Neural cell (in vitro differentiated cells): ENCODE data around the gene LARP7. TPM values are rescaled to one million over a fixed set of nuclear protein-coding genes. Genes with fewer than 3 reads are reported as not detected.

ENCODE experiments used
- H2AFZ ChIP-seq: fragments of 200-600, 300-800 bp; sonication (generic), shearing (Covaris generic); 2 replicates; pipeline ENCODE4 v1.6.0; 2014; ENCODE audit warnings: low read depth, mild to moderate bottlenecking, antibody characterized with exemption, low read length, moderate library complexity
- H3F3A ChIP-seq: fragments of 200-600 bp; shearing (Covaris generic); 2 replicates; pipeline ENCODE4 v1.6.1; 2016; ENCODE audit warnings: mild to moderate bottlenecking, moderate library complexity, mixed read lengths, antibody characterized with exemption, low read length; ENCODE audit not compliant: insufficient read depth, poor library complexity, severe bottlenecking
- H3K27ac ChIP-seq: fragments of 200-600, 300-800 bp; sonication (generic), shearing (Covaris generic); 2 replicates; pipeline ENCODE4 v1.5.1; 2014; ENCODE audit warnings: mild to moderate bottlenecking, low read length, moderate library complexity
- H3K27me3 ChIP-seq: fragments of 300-800, 200-600 bp; sonication (generic), shearing (Covaris generic); 2 replicates; pipeline ENCODE4 v1.6.0; 2014; ENCODE audit warnings: mild to moderate bottlenecking, low read depth, low read length, moderate library complexity; ENCODE audit not compliant: insufficient read depth
- H3K36me3 ChIP-seq: fragments of 300-800, 200-600 bp; sonication (generic), shearing (Covaris generic); 2 replicates; pipeline ENCODE4 v1.5.1; 2014; ENCODE audit warnings: mild to moderate bottlenecking, antibody characterized with exemption, low read length, moderate library complexity; ENCODE audit not compliant: insufficient read depth
- H3K4me2 ChIP-seq: fragments of 300-800, 200-600 bp; sonication (generic), shearing (Covaris generic); 2 replicates; pipeline ENCODE4 v1.6.0; 2014; ENCODE audit warnings: mild to moderate bottlenecking, low read length
- H3K4me3 ChIP-seq: fragments of 300-800, 200-600 bp; sonication (generic), shearing (Covaris generic); 2 replicates; pipeline ENCODE4 v1.5.1; 2014; ENCODE audit warnings: mild to moderate bottlenecking, low read length, moderate library complexity
- H3K79me2 ChIP-seq: fragments of 200-600 bp; shearing (Covaris generic); replicated peaks from 2 replicates; pipeline ENCODE4 v1.6.0; 2014; ENCODE audit warnings: mild to moderate bottlenecking, low read length, moderate library complexity; ENCODE audit not compliant: insufficient read depth
- H3K9ac ChIP-seq: fragments of 300-800, 200-600 bp; sonication (generic), shearing (Covaris generic); 2 replicates; pipeline ENCODE4 v1.6.1; 2016; ENCODE audit warnings: mild to moderate bottlenecking, low read length, mixed read lengths
- H3K9me2 ChIP-seq: fragments of 200-600 bp; shearing (Covaris generic); 2 replicates; pipeline ENCODE4 v1.6.1; 2016; ENCODE audit warnings: mild to moderate bottlenecking, low read length, mixed read lengths; ENCODE audit not compliant: insufficient read depth
- H3K9me3 ChIP-seq: fragments of 200-600, 300-800 bp; sonication (generic), shearing (Covaris generic); 2 replicates; pipeline ENCODE4 v1.6.1; 2016; ENCODE audit warnings: mild to moderate bottlenecking, mixed run types, low read length, moderate library complexity, mixed read lengths
- H4K20me1 ChIP-seq: fragments of 200-600 bp; shearing (Covaris generic); 2 replicates; pipeline ENCODE4 v1.6.1; 2016; ENCODE audit warnings: mild to moderate bottlenecking, mixed run types; ENCODE audit not compliant: insufficient read depth
- CTCF ChIP-seq: fragments of 450-650 bp; IDR thresholded peaks from 2 replicates; pipeline ENCODE4 v1.5.1; 2014; ENCODE audit warnings: antibody characterized with exemption, mild to moderate bottlenecking, moderate library complexity; ENCODE audit not compliant: poor library complexity, severe bottlenecking
- EP300 ChIP-seq: fragments of 450-650 bp; conservative IDR thresholded peaks from 2 replicates; pipeline ENCODE4 v1.6.1; 2014; ENCODE audit warnings: antibody characterized with exemption, mild to moderate bottlenecking, moderate library complexity; ENCODE audit not compliant: poor library complexity, severe bottlenecking
- EZH2 ChIP-seq: fragments of 200-600, 300-800 bp; shearing (Covaris generic), sonication (generic); IDR thresholded peaks from 2 replicates; pipeline ENCODE4 v1.6.1; 2014; ENCODE audit warnings: antibody characterized with exemption, low read length, borderline replicate concordance, mild to moderate bottlenecking; ENCODE audit not compliant: insufficient read depth, poor library complexity, severe bottlenecking
- MXI1 ChIP-seq: fragments of 450-650 bp; conservative IDR thresholded peaks from 2 replicates; pipeline ENCODE4 v1.6.1; 2014; ENCODE audit warnings: antibody characterized with exemption, mild to moderate bottlenecking; ENCODE audit not compliant: poor library complexity, severe bottlenecking
- POLR2AphosphoS5 ChIP-seq: IDR thresholded peaks from 2 replicates; pipeline ENCODE4 v1.6.1; 2012
- RAD21 ChIP-seq: fragments of 450-650 bp; conservative IDR thresholded peaks from 2 replicates; pipeline ENCODE4 v1.6.1; 2014; ENCODE audit warnings: antibody characterized with exemption, mild to moderate bottlenecking, moderate library complexity
- REST ChIP-seq: IDR thresholded peaks from 2 replicates; pipeline ENCODE4 v1.6.1; 2012; ENCODE audit warnings: borderline replicate concordance
- SMC3 ChIP-seq: fragments of 450-650 bp; conservative IDR thresholded peaks from 2 replicates; pipeline ENCODE4 v1.6.1; 2014; ENCODE audit warnings: antibody characterized with exemption, mild to moderate bottlenecking, moderate library complexity; ENCODE audit not compliant: poor library complexity
- TAF1 ChIP-seq: IDR thresholded peaks from 2 replicates; pipeline ENCODE4 v1.6.1; 2012; ENCODE audit warnings: low read depth
- polyA plus RNA-seq: library from polyadenylated mRNA; depleted of rRNA; stranded (reverse); fragments of >200 nt; gene quantifications from 2 replicates; pipeline ENCODE4 v1.2.3, GENCODE V29; 2014

LARP7 gene
- polyA plus RNA-seq, 1 donor from 2014 or later = 48.2 TPM

- Histone ChIP-seq H3K9me3 (no peaks in the 10 kb centered on the region), H3K36me3 (no peaks in the 10 kb centered on the region), H3K9ac (no peak overlapping the region), H3K27ac (no peak overlapping the region), H3K9me2 (no peaks in the 10 kb centered on the region), H3F3A (no peaks in the 10 kb centered on the region), H2AFZ (no peak overlapping the region), H3K4me3 (no peak overlapping the region), H3K4me2 (no peak overlapping the region), H3K79me2 (no peaks in the 10 kb centered on the region), H4K20me1 (no peaks in the 10 kb centered on the region), H3K27me3 (peaks cover 14% of the 10 kb centered on the region)
- no peak for TF ChIP-seq EP300
- no peak for TF ChIP-seq RAD21
- TF ChIP-seq CTCF = no peak
- TF ChIP-seq TAF1 = no peak
- no peak for TF ChIP-seq EZH2
- TF ChIP-seq SMC3 = no peak
- no peak for TF ChIP-seq REST
- TF ChIP-seq MXI1 = no peak
- no peak for TF ChIP-seq POLR2AphosphoS5
These were observed 63.7 kb downstream of the LARP7 start for GRCh38 chr4:112700679-112701078.

GRCh38 chr4:112702892-112703291 is 65.9 kb downstream of the LARP7 start:
- no peak overlapping the region for H3K4me2 ChIP-seq
- H3K27me3 ChIP-seq = peaks cover 14% of the 10 kb centered on the region
- no peaks in the 10 kb centered on the region for H3K79me2 ChIP-seq
- H2AFZ ChIP-seq = no peak overlapping the region
- H3K27ac ChIP-seq = no peak overlapping the region
- no peaks in the 10 kb centered on the region for H3K9me2 ChIP-seq
- TF ChIP-seq CTCF = no peak
- TF ChIP-seq POLR2AphosphoS5 = no peak
- no peak for TF ChIP-seq TAF1
- no peak for TF ChIP-seq REST
- no peak for TF ChIP-seq RAD21
- TF ChIP-seq EP300 = no peak
- no peak for TF ChIP-seq MXI1
- no peak for TF ChIP-seq EZH2
- no peak for TF ChIP-seq SMC3
- no peaks in the 10 kb centered on the region for H3K9me3 ChIP-seq
- H3K36me3 ChIP-seq = no peaks in the 10 kb centered on the region
- H3K4me3 ChIP-seq = no peak overlapping the region
- H4K20me1 ChIP-seq = no peaks in the 10 kb centered on the region
- H3K9ac ChIP-seq = no peak overlapping the region
- H3F3A ChIP-seq = peaks cover 5% of the 10 kb centered on the region
